Measurements from ENCODE around the gene FABP7. TPM values are rescaled to one million over a fixed set of nuclear protein-coding genes. Genes with fewer than 3 reads are reported as not detected.

The FABP7 gene
- total and polyA plus RNA-seq, 8 donors, result 2.8 TPM; not detected in 7

DNA sequence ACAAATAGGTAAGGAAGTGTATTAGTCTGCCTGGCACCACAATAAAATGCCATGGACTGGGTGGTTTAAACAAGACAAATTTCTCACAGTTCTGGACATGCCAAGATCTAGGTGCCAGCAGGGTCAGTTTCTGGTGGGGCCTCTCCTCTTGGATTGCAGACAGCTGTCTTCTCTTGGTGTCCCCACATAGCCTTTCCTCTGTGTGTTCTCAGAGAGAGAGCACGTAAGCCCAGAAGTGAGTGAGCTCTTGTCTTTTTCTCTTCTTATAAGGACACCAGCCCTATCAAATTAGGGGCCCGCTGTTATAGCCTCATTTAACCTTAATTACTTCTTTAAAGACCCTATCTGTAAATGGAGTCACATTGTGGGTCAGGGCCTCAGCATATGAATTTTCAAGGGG, 37.8 kb downstream of the FABP7 start:
- H3K4me1 ChIP-seq, result no peaks in the 10 kb centered on the region
- no peak overlapping the region for H3K4me3 ChIP-seq
- no peak for DNase-seq
- 63 to 95% (median 93%) methylated on average over 2 of the region's 2 CpGs for WGBS, 5 donors
- H3K9me3 ChIP-seq, result no peaks in the 10 kb centered on the region
- H3K27ac ChIP-seq, result no peak overlapping the region
- no peaks in the 10 kb centered on the region for H3K27me3 ChIP-seq
- no peak for TF ChIP-seq EP300 (IDR thresholded peaks at IDR 0.05)
- no peak for TF ChIP-seq POLR2A (IDR thresholded peaks at IDR 0.05)
- TF ChIP-seq POLR2AphosphoS5 (IDR thresholded peaks at IDR 0.05), result no peak
- TF ChIP-seq, protein P1, sequence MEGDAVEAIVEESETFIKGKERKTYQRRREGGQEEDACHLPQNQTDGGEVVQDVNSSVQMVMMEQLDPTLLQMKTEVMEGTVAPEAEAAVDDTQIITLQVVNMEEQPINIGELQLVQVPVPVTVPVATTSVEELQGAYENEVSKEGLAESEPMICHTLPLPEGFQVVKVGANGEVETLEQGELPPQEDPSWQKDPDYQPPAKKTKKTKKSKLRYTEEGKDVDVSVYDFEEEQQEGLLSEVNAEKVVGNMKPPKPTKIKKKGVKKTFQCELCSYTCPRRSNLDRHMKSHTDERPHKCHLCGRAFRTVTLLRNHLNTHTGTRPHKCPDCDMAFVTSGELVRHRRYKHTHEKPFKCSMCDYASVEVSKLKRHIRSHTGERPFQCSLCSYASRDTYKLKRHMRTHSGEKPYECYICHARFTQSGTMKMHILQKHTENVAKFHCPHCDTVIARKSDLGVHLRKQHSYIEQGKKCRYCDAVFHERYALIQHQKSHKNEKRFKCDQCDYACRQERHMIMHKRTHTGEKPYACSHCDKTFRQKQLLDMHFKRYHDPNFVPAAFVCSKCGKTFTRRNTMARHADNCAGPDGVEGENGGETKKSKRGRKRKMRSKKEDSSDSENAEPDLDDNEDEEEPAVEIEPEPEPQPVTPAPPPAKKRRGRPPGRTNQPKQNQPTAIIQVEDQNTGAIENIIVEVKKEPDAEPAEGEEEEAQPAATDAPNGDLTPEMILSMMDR (IDR thresholded peaks at IDR 0.05), result no peak
- no peaks in the 10 kb centered on the region for H3K36me3 ChIP-seq
- intact Hi-C loops (cut with DNase I; ENCODE audit: low total_unique reads), result no loop called here

DNA sequence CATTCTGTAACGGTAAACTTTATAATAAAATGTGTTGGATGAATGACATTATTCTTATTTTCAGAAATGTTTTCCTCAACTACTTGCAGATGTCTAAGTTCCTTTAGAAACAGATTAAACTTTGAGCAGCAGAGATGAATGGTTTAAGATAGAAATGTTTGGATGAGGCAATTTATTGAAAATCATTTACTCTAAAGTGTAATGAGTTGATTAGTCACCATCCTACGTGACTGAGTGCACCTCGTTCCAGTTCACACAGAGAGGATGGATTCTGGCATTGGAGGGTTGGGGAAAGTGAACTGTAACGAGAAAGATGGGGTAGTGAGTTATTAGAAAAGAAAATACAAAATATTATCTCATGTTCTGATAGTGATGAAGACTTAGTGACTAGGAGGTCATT, 38.2 kb downstream of the FABP7 start:
- Histone ChIP-seq H3K27me3 (no peaks in the 10 kb centered on the region), H3K36me3 (no peaks in the 10 kb centered on the region), H3K4me3 (no peak overlapping the region), H3K4me1 (no peaks in the 10 kb centered on the region), H3K27ac (no peak overlapping the region), H3K9me3 (no peaks in the 10 kb centered on the region)
- TF ChIP-seq POLR2A (IDR thresholded peaks at IDR 0.05) (no peak), EP300 (IDR thresholded peaks at IDR 0.05) (no peak), POLR2AphosphoS5 (IDR thresholded peaks at IDR 0.05) (no peak)
- TF ChIP-seq, protein P1 (IDR thresholded peaks at IDR 0.05), result no peak
- 61 to 79% (median 68%) methylated on average over 4 of the region's 4 CpGs for WGBS, 5 donors
- intact Hi-C loops (cut with DNase I; ENCODE audit: low total_unique reads), result no loop called here
- DNase-seq, result no peak

DNA sequence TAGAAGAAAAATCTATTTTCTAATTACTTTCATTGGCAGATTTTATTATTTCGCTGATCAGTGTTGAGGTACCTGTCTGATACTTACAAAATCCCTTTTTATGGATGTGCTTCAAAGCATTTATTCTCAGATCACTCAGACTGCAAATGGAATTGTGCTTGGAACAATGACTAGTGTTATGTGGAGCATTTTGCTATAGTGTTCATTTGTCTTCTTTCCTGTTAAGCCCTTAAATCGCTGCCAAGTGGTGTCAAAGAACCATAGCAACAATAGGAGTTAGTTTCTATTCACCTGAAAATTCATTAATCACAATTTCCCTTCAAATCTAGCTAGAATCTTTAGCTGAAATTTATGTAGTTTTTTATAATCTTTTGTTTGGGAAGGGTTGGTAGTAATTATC, 39.4 kb downstream of the FABP7 start:
- DNase-seq, result no peak
- no peak for TF ChIP-seq EP300 (IDR thresholded peaks at IDR 0.05)
- no peak overlapping the region for H3K27ac ChIP-seq
- H3K36me3 ChIP-seq, result no peaks in the 10 kb centered on the region
- no peaks in the 10 kb centered on the region for H3K9me3 ChIP-seq
- intact Hi-C loops (cut with DNase I; ENCODE audit: low total_unique reads), result no loop called here
- no peak overlapping the region for H3K4me3 ChIP-seq
- H3K27me3 ChIP-seq, result no peaks in the 10 kb centered on the region
- H3K4me1 ChIP-seq, result no peaks in the 10 kb centered on the region
- WGBS, 5 donors, result 69 to 76% (median 72%) methylated on average over 2 of the region's 2 CpGs

DNA sequence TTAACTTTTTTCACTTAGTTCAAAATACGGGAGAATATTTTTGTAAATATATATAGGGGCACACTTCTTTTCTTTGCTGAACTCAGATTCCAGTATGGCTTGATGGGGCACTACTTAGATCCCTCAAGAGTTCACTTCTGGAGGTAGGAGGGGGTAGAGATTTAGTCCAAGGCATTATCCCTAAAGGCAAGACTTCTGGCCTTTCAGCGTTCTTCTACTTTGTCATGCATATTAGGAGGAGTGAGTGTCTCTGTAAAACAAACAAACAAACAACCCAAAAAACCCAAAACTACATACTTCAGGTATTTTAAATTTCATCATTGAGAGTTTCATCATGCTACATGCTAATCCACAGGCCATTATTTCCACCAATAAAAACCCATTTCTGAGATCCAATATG, 41.6 kb downstream of the FABP7 start:
- 71 to 82% (median 77%) methylated on average over 2 of the region's 2 CpGs for WGBS, 5 donors

DNA sequence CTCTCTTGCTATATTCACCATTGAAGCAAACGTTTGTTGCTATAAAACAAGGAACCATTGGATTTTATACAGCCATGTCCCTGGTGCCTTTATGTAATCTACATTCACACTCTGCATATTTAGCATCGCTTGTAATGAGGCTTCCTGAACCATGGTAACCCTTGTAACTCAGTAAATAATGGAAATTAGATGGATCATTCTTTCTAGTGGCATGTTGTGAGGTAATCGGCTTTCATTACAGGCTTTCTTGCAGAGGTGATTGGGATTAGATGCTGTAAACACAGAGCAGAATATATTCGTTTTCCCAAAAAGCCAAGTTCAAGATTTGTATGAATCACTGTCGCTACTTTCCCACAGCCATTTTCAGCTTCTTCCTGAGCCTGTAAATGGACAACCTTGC, 45.6 kb downstream of the FABP7 start:
- 61 to 74% (median 66%) methylated on average over 5 of the region's 5 CpGs for WGBS, 5 donors
- intact Hi-C loops (cut with DNase I; ENCODE audit: low total_unique reads), result no loop called here

More for the DNA sequence above, 41.6 kb downstream of the FABP7 start:
- intact Hi-C loops (cut with DNase I; ENCODE audit: low total_unique reads), result no loop called here
- no peaks in the 10 kb centered on the region for H3K4me1 ChIP-seq
- no peaks in the 10 kb centered on the region for H3K36me3 ChIP-seq
- no peak overlapping the region for H3K27ac ChIP-seq
- TF ChIP-seq, protein P1 (IDR thresholded peaks at IDR 0.05), result no peak
- TF ChIP-seq POLR2AphosphoS5 (IDR thresholded peaks at IDR 0.05), result no peak
- no peak for TF ChIP-seq POLR2A (IDR thresholded peaks at IDR 0.05)
- TF ChIP-seq EP300 (IDR thresholded peaks at IDR 0.05), result no peak
- H3K4me3 ChIP-seq, result no peak overlapping the region
- no peaks in the 10 kb centered on the region for H3K27me3 ChIP-seq
- H3K9me3 ChIP-seq, result no peaks in the 10 kb centered on the region
- DNase-seq, result no peak

More for the DNA sequence above, 45.6 kb downstream of the FABP7 start:
- Histone ChIP-seq H3K4me1 (no peaks in the 10 kb centered on the region), H3K9me3 (no peaks in the 10 kb centered on the region), H3K36me3 (no peaks in the 10 kb centered on the region), H3K27me3 (no peaks in the 10 kb centered on the region), H3K27ac (no peak overlapping the region), H3K4me3 (no peak overlapping the region)
- DNase-seq, result no peak
- no peak for TF ChIP-seq POLR2A (IDR thresholded peaks at IDR 0.05)
- TF ChIP-seq EP300 (IDR thresholded peaks at IDR 0.05), result no peak
- TF ChIP-seq, protein P1 (IDR thresholded peaks at IDR 0.05), result no peak
- no peak for TF ChIP-seq POLR2AphosphoS5 (IDR thresholded peaks at IDR 0.05)

All from stomach (tissue), 9 donors.